DMS79 (cell line): ENCODE measurements around the gene TCF4.

Source experiments
- DNase-seq: peaks from one replicate; lab custom pipeline; 2025; lab: John Stamatoyannopoulos, UW

TCF4 gene

DNA sequence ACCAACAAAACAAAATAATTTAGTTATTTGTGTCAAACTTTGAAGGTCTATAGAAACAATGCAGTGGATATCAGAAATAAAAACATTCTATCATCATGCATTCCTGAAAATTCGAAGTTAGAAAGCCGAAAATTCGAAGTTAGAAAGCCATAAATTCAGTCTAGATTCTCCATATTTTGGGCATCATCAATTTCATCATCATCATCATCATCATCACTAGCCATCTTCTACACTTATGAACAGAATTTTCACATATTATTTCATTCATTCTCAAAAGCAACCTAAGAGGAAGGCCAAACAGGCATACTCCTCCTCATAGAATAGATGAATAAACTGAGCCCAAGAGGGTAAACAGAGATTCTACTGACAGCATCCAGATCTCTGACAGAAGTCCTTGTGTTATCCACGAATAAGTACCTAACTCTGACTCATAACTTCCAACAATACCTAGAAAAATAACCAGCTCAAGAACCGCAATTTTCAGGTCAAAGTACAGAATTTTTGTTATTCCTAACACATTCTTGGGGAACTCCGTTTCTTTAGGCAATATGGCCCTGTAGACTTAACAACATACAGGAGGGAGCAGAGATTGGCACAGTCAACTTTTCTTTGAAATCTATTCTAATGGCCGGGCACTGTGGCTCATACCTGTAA, 84.7 kb downstream of the TCF4 start:
- DNase-seq: no peak

DNA sequence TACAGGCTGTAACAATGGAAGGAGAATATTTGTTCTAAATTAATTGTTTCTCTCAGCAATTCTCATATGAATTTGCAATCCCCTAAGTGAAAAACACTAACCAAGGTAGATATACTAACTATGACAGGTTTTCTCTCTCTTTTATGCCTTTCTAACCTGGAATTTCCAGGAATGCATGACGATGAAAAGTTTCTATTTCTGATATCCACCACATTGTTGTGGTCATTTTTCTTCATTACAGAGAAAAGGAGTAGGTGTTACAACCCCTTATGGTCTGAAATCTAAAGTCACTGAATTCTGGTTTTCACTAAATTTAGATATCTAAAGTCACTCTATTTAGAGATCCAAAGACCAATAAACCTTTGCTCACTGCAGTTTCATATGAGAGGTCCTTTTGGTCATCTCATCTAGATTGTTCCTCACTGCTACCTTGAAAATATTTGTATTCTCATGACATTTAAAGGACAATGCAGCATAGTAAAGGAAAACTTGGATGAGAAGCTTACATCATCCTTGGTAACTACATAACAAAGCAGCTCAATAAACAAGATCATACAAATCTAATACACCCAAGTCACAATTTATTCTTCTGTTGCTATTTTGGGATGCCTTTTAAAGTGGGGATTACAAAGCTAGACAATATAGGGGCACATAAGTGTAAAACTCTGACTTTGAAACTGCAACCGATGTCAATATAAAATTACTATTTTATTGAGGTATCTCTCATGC, 85.8 kb downstream of the TCF4 start:
- no peak for DNase-seq

DNA sequence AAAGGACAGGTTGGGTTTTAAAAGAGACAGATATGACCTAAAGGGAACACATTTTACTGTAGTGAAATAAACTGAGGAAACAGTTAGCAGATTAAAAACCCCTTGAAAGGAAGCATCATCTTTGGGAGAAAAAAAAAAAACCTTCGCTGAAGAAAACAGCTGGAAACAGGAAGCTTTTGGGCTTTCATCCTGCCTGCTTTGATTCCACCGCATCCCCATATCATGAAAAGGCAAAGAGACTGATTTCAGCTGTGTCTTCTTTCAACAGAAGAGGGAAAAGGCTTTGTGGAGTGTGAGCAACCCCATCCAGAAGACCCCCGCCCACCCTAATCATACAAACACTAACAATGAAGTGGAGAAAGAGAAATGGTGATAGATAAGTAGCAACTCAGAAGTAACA, 86.4 kb downstream of the TCF4 start:
- DNase-seq: no peak

DNA sequence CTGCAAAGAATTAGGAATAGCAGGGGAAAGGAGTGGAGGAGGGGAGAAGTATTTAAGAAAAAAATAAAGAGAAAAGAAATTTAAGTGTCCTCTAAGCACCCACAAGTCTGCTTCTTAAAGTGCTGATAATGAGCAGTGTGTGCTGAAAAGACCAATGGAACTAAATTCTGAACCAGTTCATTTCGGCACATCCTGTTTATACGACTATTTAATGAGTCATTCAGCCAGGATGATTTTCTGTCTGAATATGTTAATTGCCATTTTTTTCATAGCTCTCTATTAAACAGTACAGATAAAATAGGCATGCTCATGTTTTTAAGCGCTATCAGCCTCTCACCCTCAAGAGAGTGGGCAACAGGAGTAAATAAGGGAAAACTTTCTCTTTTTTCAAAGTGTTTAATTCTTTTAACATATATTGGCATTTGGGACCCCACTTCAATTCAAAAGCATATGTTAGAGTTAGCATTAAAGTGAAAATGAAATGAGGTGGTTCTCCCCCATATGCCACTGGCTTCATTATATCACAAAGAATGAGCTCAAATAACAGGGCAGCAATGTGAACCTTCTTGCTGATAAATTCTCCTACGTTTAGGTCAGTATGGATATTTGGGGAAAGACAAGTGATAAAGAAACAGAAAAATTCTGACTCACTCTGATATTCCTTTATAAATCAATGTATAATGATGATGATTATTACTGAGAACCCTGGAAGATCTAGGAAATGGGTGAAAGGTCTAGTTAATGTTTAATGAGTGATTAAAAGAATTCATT, 87.5 kb downstream of the TCF4 start:
- DNase-seq: no peak

DNA sequence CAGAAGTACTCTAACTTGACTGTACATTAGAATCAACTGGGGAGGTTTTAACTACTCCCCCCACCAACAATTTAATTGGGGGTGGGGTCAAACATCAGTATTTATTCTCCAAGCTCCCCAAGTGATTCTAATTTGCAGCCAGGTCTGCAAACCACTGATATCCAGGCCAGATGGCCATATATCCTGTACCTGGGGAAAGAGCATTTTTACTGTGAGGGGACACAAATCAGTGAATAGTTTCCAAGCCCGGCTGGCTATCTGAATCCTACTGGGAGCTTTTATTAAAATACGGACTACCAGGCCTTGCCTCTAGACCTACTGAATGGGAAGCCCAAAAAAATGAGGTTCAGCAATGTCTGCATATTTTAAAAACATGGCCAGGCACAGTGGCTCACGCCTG, 88.5 kb downstream of the TCF4 start:
- DNase-seq: no peak

DNA sequence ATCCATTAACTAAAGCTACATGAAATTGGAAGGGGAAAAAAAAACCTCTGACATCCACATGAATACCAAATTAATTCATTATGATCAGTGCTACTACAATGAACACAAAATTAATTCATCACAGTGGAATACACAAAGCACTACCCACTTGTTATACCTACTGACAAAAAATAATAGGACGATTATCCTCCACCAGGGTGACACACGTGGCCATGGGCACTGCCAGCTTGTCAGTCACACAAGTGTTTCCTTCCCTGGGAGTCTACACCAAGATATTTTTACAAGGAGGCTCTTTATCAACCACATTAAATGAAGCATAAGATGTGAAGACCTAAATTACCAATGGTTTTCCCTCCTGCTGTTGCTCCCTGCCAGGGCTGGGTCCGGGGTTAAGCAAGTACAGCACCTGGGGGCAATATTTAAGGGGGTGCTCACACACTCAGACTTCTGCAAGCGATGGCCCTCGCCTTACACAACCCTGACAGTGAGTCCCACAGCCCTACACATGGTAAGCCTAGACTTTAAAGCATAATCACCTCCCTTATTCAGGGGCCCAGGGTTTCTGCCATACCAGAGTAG, 90.1 kb downstream of the TCF4 start:
- peak; percentile 78 for DNase-seq

DNA sequence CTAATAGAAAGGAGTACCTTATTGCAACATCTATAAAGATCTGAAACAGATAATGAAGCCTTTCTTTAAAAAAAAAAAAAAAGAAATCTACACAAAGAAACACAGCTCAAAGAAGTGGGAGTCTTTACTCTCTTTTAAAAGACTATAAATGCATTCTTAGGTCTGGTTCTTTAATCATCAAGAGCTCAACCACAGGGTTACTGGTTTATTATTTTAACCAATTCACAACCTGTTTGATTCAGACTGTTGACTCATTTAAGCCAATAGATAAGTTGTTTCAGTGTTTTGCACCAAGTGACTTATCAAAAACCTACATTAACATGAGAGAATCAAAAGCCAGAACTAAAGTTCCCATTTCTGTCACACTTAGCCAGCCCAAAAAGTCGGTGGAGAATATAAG, 93.1 kb downstream of the TCF4 start:
- DNase-seq: no peak

DNA sequence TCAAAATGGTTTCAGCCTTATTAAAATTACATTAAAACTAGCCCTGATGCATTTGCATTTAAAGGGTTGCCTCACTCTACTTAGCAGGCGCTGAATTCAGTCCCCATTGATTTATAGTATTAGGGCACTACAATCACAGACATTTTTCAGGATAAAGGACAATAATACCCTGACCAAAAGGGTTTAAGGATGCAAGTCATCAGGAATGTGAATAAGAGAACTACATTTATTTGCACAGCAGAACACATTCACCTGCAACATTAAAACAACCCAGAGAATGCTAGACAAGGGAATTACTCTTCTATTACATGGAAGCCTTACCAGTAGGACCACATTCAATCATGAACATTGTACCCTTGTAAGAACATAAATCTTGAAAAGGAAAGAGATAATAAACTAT, 93.6 kb downstream of the TCF4 start:
- no peak for DNase-seq

DNA sequence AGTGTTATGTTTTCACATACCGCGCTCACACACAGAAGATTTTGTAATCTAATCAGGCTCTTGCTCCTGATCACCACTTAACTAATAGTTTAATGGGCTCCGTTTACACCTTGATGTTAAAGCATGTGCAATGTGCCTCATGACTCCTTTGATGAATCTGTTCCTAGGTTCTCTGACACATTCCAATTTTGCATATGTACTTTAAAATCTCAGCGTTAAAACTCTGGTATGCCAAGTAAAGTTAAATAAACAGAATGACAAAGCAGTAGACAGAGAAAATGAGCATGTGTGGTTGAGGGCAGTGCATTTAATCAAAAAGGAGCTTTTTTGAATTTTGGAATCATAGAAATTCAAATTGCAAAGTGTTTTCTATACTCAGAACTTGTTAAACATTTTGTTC, 96.4 kb downstream of the TCF4 start:
- DNase-seq: no peak

DNA sequence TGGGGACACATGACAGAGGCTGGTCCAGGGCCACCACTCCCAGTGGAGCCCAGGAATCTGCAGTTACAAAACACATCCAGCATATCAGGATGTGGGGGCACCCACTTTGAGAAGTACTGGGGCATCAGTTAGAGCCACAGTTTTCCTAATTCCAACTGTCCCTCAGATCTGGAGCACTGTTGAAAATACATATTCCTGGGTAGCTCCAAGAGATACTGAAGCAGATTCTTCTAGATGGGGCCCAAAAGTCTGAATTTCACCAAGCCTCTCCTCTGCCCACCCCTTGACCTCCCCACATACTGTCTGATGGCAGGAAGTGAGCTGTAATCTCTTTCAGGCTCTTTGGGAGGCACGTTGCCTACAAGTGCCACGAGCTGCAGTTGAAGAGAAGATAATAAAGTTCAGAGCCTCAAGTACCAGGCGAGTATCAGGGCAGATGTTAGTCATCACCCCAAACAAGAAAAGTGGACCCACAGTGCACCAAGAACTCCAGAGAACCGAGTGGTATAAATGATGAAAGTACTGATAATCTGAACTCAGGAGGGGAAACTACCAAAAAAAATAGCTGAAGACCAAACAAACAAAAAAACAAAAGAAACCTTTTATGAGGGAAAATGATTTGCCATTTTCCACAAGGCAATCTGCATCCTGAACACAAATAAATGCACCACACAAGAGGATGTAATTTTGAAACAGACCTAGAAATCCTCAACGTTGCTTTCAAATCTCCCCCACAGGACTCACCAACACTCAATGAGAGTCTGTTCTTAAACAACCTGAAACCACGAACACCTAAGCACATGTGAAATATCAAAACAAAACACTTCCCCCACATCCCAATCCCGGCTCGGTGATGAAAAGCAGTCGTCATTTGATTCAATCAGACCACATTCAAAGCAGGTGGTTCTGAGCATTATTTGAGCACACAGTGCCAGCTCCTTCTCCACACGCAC, 98.7 kb downstream of the TCF4 start:
- no peak for DNase-seq

DNA sequence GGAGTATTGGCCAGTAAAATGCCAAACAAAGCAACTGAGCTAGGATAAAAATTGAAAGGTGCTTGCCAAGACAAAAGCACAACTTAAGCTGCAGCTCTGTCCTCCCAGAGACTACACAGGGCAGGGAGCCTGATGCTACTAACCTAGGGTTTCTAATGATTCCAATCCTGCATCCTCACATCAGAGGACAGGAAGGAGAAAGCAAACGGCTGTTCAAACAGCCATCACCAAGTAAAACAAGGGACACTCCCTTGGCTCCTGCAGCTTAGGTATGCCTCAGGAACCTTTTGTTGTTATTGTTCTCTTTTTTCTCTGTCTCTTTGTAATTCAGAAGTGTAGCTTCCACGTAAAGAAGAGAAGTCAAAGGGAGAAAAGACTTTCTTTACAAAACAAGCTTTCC, 99.5 kb downstream of the TCF4 start:
- DNase-seq: no peak

DNA sequence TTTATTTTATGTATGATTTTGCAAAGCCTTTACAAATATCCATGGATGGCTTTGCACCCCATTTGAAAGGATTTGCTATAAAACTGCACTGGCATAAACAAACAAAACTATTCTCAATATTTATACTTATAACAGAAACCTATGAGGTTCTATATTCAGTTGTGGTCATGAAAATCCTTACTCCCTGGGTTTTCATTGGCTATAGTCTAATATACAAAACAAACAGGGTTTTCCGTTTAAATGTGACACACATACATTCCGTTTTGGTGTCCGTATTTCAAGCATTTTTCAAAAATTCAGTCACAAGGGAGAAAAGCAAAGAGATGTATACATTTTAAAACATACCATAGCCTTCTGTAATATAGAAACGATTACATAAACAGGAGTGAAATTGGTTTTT, 100.0 kb downstream of the TCF4 start:
- no peak for DNase-seq

DNA sequence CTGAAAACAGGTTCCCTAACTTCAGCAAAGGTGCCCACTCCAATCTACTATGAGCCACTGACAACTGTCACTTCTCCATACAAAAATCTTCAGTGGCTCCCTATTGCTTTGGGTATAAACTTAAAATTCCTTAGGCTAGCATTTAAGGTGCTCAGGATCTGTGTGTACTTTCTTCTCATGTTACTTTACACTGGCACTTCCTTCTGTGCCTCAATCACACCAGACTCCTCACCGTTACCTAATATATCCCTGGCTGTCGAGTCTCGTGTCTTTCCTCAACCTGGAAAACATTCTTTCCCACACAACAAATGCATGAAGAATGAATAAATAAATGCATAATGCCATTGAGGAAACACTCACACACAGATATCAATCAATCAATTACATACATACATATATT, 101.1 kb downstream of the TCF4 start:
- no peak for DNase-seq

DNA sequence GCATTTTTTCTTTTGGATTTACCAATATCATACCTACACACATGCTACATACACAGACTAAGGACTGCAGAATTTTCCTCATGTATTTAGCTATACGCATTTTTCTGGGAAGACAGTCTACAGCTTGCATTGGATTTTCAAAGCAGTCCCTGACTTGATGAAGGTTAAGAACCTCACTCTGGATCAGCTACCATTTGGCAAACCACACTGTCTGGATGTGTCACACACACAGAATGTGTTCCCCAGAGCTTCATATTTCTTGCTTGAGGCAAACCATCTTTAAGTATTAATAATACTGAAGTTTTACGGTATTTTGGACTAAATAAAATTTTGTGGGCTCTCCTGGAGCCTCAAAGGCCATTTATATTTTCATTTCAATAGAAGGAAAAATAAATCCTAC, 102.3 kb downstream of the TCF4 start:
- DNase-seq: no peak

DNA sequence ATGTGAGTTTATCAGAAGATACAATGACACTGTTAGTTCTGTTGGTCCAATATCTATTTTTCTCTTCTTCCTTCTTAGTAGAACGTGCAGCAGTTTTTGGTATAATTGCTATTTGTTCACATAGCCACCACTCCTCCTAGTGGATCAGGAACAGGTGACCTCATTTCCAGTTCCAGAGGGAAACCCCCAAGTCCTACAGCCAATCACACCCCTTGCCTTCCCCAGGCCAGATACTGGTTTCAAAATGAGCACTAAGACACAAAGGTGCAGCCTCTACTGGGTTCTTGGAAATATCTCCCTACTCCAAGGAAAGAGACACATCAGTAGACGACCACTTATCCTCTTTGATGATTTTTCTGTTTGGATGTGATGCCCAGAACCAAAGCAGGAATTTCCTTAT, 103.2 kb downstream of the TCF4 start:
- no peak for DNase-seq

DNA sequence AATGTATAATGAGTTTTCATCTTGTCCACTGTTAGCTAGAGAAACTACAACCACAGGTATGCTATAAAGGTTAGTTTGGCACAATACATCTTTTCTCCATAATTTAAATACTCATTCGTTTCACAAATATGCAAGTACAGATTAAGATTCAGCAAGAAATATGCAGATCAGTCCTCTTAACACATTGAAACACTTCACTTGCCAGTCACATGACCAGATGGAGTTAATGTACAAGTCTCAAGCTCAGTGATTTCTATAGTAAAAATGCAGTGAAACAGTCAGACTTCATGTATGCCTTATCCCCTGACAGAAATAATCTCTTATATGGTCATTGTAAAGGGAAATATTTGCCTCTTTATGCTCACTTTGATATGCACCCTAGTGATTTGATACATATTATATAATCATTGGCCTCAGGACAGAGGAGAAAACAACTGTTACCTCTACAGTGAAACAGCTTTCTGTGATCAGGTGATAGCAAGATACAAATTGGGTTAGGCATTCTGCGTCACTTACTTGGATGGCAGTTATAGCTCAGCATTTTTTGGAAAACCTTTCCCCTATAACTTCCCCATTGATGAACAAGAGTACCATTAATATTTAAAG, 104.6 kb downstream of the TCF4 start:
- DNase-seq: no peak

DNA sequence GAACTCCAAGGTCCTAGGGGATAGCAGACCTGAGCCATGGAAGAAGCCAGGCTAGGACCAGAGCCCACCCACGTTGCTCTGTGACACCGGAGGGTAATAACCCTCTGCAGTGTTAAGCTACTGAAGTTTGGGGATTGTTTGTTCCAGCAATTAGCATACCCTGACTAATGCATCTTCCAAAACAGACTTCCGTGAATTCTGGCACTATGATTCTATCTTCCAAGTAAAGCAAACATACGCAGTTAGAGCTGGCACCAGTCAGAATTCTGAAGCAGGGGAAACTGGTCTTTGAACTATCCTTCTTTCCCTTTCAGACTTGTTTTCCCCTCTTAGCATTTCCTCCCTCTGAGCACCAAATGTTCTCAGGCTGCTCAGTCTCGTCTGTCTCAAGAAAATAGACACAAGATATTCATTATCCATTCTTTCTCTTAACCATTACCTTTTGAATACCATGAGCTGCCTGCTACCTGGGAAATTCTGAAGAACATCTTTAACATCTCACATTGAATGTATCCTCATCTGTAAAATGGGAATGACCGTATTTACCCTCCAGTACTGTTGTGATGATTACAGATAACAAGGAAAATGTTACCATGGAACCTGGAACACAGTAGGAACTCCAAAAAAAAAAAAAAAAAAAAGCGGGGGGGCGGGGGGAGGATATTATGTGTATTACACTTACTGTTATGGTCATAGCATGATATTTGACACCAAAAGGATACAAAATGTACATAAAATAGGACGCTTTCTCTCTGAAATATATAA, 108.2 kb downstream of the TCF4 start:
- no peak for DNase-seq

DNA sequence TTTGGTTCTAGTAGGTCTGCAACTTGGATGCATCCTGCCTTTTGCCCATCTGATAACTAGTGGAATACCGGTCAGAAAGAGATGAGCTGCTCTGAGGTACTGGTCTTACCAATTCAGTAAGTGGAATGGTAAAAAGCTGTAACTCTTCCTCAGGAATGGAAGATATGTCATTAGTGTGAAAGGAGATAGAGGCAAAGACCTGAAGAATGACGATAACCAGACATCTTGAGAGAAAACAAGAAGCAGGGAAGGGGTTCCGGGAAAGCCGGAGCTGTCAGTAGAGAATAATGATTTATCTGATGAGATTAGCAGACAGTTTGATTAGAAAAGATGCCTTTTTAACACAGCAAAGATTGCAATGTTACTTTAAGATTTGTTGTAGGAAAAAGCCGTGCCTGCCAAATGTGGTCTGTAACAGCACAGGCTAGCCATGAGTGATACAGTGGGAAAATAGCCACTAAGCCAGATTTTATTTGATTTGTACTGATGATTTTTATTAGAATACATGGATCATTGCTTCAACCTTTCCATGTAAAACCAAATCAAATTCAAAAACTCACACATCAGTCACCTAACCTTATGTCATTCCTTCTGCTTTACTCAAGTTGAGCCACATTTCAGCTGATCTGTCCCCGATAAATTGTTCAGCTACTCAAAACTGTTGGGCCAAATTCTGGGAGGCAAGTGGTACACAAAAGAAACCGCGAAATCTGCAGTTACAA, 110.0 kb downstream of the TCF4 start:
- no peak for DNase-seq

DNA sequence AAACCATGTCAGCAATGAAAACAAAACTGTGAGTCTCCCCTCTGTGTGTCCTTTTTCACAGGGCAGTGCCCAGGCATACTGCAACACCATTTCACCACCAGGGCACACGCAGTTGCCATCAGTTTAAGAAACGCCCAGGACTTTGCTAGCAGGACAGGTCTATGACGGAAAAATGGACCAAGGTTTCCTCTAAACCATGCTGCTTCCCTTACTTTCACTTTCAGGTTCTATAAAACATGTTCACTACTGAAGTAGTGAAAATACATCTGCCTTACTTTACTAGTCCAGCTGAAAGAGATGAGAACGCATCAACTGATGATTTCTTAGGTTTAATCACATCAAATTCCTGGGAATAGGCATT, 110.5 kb downstream of the TCF4 start:
- no peak for DNase-seq

DNA sequence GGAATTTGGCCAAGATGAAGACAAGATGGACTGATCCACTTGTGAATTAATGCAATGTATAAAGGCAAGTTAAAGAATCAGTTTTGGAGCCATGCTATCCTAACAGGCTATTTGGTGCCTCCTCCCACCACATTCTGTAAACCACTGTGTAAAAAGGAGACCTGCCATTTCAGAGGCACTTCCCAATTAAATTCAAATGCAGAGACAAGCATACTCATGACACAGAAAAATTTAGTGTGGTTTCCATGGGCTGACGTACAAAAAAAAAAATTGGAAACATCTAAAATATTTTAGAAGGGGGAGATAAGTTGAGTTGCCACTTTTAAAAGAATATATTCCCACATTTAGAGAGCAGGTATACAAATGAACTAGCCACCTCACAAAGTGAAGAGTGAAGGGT, 112.1 kb downstream of the TCF4 start:
- DNase-seq: no peak
